ENCODE data around the gene FRK. TPM values are rescaled to one million over a fixed set of nuclear protein-coding genes. Genes with fewer than 3 reads are reported as not detected.

The FRK gene
- total RNA-seq, 1 donor from 2014 or later: 8.1 TPM

- no peak for TF ChIP-seq CTCF (conservative IDR thresholded peaks at IDR 0.05; ENCODE audit: low read depth, low read length)
- H3K4me3 ChIP-seq (ENCODE audit: low read depth, low read length): no peak overlapping the region
- no peak for DNase-seq (ENCODE audit: low read depth)
Measured at GRCh38 chr6:115885636-115886366, 174.9 kb downstream of the FRK start.

GRCh38 chr6:115882771-115883170 lies 177.9 kb downstream of the FRK start:
- no peak for DNase-seq (ENCODE audit: low read depth)
- no peak for TF ChIP-seq CTCF (conservative IDR thresholded peaks at IDR 0.05; ENCODE audit: low read depth, low read length)
- H3K4me3 ChIP-seq (ENCODE audit: low read depth, low read length): no peak overlapping the region

GRCh38 chr6:115882174-115882573 lies 178.5 kb downstream of the FRK start:
- no peak for TF ChIP-seq CTCF (conservative IDR thresholded peaks at IDR 0.05; ENCODE audit: low read depth, low read length)
- DNase-seq (ENCODE audit: low read depth): no peak
- H3K4me3 ChIP-seq (ENCODE audit: low read depth, low read length): no peak overlapping the region

Other genes starting within 250 kb of the FRK start
- gene NT5DC1, start 40.0 kb upstream of the FRK start, total RNA-seq: 9.3 and 23.5 TPM in 2 replicates
- gene COL10A1, start 65.2 kb upstream of the FRK start, total RNA-seq: not detected in 2 replicates
- gene TSPYL4, start 193.2 kb upstream of the FRK start, total RNA-seq: 8.5 and 10.5 TPM in 2 replicates
- gene TSPYL1, start 219.0 kb upstream of the FRK start, total RNA-seq: 67.6 and 72.3 TPM in 2 replicates